Peyer's patch (tissue), 4 donors: ENCODE results near the gene CPED1.

ENCODE experiments used
- POLR2A ChIP-seq, 2 donors: fragments of 450-650 bp; IDR thresholded peaks; one replicate each; pipeline ENCODE4 v1.5.1; 2017; ENCODE audit warnings: antibody characterized with exemption in 2 of 2, mild to moderate bottlenecking in 2 of 2, moderate library complexity in 2 of 2
- TF ChIP-seq, protein P1 (sequence below), 6 experiments: fragments of 450-650 bp in 4 of 6; fragments of 200-600 bp in 2 of 6; sonication (generic) in 1 of 6; IDR thresholded peaks; one replicate each; pipeline ENCODE4 v1.5.1; 2017 to 2019; ENCODE audit warnings: antibody characterized with exemption in 6 of 6, mild to moderate bottlenecking in 3 of 6, moderate library complexity in 1 of 6

DNA sequence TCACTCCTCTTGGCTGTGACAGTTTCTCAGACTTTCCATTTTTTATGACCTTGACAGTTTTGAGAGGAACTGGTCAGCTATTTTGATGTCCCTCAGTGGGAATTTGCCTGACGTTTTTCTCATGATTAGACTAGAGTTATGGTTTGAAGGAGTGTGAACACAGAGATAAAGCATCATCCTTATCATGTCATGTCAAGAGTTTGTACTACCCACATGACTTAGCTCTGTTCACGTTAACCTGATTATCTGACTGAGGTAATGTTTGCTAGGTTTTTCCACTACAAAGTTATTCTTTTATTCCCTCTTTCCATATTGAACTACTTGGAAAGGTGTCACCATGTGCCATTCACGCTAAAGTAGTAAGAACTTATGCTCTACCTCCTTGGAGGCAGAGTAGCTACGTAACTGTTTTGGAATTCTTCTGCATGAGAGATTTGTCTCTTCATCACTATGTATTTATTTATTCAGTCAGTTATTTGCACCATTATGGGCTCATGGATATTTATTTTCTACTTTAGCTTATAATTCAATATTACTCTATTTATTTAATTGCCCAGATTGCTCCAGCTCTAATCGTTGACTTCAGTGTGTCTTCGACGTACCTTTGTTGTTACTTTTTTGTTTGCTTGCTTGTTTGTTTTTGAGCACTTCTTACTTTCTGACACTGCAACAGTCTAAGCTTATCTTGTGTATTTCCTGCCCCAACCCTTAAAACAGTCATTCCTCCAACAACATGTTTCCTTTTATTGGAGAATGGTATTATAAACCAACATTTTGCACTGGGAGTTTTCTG lies 50.4 kb downstream of the CPED1 start:
- TF ChIP-seq, protein P1, sequence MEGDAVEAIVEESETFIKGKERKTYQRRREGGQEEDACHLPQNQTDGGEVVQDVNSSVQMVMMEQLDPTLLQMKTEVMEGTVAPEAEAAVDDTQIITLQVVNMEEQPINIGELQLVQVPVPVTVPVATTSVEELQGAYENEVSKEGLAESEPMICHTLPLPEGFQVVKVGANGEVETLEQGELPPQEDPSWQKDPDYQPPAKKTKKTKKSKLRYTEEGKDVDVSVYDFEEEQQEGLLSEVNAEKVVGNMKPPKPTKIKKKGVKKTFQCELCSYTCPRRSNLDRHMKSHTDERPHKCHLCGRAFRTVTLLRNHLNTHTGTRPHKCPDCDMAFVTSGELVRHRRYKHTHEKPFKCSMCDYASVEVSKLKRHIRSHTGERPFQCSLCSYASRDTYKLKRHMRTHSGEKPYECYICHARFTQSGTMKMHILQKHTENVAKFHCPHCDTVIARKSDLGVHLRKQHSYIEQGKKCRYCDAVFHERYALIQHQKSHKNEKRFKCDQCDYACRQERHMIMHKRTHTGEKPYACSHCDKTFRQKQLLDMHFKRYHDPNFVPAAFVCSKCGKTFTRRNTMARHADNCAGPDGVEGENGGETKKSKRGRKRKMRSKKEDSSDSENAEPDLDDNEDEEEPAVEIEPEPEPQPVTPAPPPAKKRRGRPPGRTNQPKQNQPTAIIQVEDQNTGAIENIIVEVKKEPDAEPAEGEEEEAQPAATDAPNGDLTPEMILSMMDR (IDR thresholded peaks at IDR 0.05): no peak
- TF ChIP-seq POLR2A (IDR thresholded peaks at IDR 0.05): no peak
